ENCODE measurements around the gene WDR72. TPM values are rescaled to one million over a fixed set of nuclear protein-coding genes. Genes with fewer than 3 reads are reported as not detected.
"Not testable (repeated sequence)": the region's sequence is repeated elsewhere in the genome, so short reads cannot be mapped to it uniquely, and the experiment has no call there.

The WDR72 gene
- total and polyA plus RNA-seq, 2 donors (not counting 1 experiment from before 2014, with no cell fraction given): not detected

- Histone ChIP-seq H3K4me1 (ENCODE audit: control insufficient read depth in 2 of 2, insufficient read depth in 2 of 2, low read length in 2 of 2) (no peaks in the 10 kb centered on the region), H3K27ac (ENCODE audit: low read length in 2 of 2) (no peak overlapping the region), H3K9me3 (ENCODE audit: control extremely low read depth in 1 of 3, control insufficient read depth in 2 of 3, insufficient read depth in 1 of 3, low read length in 2 of 3) (peaks cover 0 to 3% (median 0%) of the 10 kb centered on the region in 3 donors), H2AFZ (ENCODE audit: insufficient read depth, low read depth, low read length, poor library complexity, severe bottlenecking) (no peak overlapping the region), H3K9ac (ENCODE audit: low read length) (no peak overlapping the region), H3K36me3 (replicated peaks in 1 of 2; ENCODE audit: control extremely low read depth in 1 of 2, control insufficient read depth in 1 of 2, extremely low read depth in 1 of 2, insufficient read depth in 2 of 2, low read length in 1 of 2) (no peaks in the 10 kb centered on the region), H3K4me2 (replicated peaks; ENCODE audit: low read depth, low read length, poor library complexity, severe bottlenecking) (no peak overlapping the region), H3K79me2 (ENCODE audit: control insufficient read depth, insufficient read depth, low read length) (no peaks in the 10 kb centered on the region), H4K20me1 (ENCODE audit: control insufficient read depth, insufficient read depth, low read length, poor library complexity, severe bottlenecking) (no peaks in the 10 kb centered on the region), H3K4me3 (ENCODE audit: control extremely low read depth in 1 of 5, extremely low read depth in 1 of 5, insufficient read depth in 1 of 5, low read depth in 2 of 5, low read length in 4 of 5) (no peak overlapping the region), H3K27me3 (replicated peaks in 1 of 4; ENCODE audit: control extremely low read depth in 1 of 4, control insufficient read depth in 3 of 4, insufficient read depth in 4 of 4, low read length in 3 of 4) (no peaks in the 10 kb centered on the region)
- 62% methylated on average over 4 of the region's 7 CpGs for WGBS (ENCODE audit: insufficient coverage)
- DNase-seq: no peak
- TF ChIP-seq EZH2 (IDR thresholded peaks at IDR 0.05; ENCODE audit: borderline replicate concordance, insufficient read depth, low read depth, low read length, poor library complexity, severe bottlenecking) (no peak), CTCF (IDR thresholded peaks at IDR 0.05) (no peak)
- Mint-ChIP-seq H3K27ac (no peak overlapping the region), H3K9me3 (ENCODE audit: insufficient read depth) (peaks cover 2% of the 10 kb centered on the region), H3K4me3 (no peak overlapping the region), H3K4me1 (no peaks in the 10 kb centered on the region), H3K27me3 (no peaks in the 10 kb centered on the region)
- no peak for ATAC-seq (ENCODE audit: low read depth)
- intact Hi-C loops (cut with micrococcal nuclease): no loop called here
- POLR2A ChIA-PET: interaction anchor here (0.5 kb wide), 1 partner anchor 90 kb away, joined by 3 read pairs; no protein-coding TSS in a partner anchor
- CTCF ChIA-PET: no interaction called here
Measured at GRCh38 chr15:53693729-53694475, 65.6 kb downstream of the WDR72 start.

GRCh38 chr15:53684162-53684561 is 75.3 kb downstream of the WDR72 start:
- H3K4me2 ChIP-seq (replicated peaks; ENCODE audit: low read depth, low read length, poor library complexity, severe bottlenecking); H3K27ac Mint-ChIP-seq; H3K27me3 ChIP-seq (replicated peaks in 1 of 4; ENCODE audit: control extremely low read depth in 1 of 4, control insufficient read depth in 3 of 4, insufficient read depth in 4 of 4, low read length in 3 of 4); DNase-seq; H3K9me3 Mint-ChIP-seq (ENCODE audit: insufficient read depth); H2AFZ ChIP-seq (ENCODE audit: insufficient read depth, low read depth, low read length, poor library complexity, severe bottlenecking); H3K4me3 ChIP-seq (ENCODE audit: control extremely low read depth in 1 of 5, extremely low read depth in 1 of 5, insufficient read depth in 1 of 5, low read depth in 2 of 5, low read length in 4 of 5); H3K27me3 Mint-ChIP-seq; H3K4me1 ChIP-seq (ENCODE audit: control insufficient read depth in 2 of 2, insufficient read depth in 2 of 2, low read length in 2 of 2); H3K4me1 Mint-ChIP-seq; H4K20me1 ChIP-seq (ENCODE audit: control insufficient read depth, insufficient read depth, low read length, poor library complexity, severe bottlenecking); POLR2A ChIA-PET; H3K9ac ChIP-seq (ENCODE audit: low read length); ATAC-seq (ENCODE audit: low read depth); CTCF ChIA-PET; H3K9me3 ChIP-seq (ENCODE audit: control extremely low read depth in 1 of 3, control insufficient read depth in 2 of 3, insufficient read depth in 1 of 3, low read length in 2 of 3); H3K4me3 Mint-ChIP-seq; H3K27ac ChIP-seq (ENCODE audit: low read length in 2 of 2); H3K79me2 ChIP-seq (ENCODE audit: control insufficient read depth, insufficient read depth, low read length); H3K36me3 ChIP-seq (replicated peaks in 1 of 2; ENCODE audit: control extremely low read depth in 1 of 2, control insufficient read depth in 1 of 2, extremely low read depth in 1 of 2, insufficient read depth in 2 of 2, low read length in 1 of 2); intact Hi-C loops (cut with micrococcal nuclease): not testable (repeated sequence)
- 94% methylated on average over 12 of the region's 23 CpGs for WGBS (ENCODE audit: insufficient coverage)

Measured in B cell (primary cell).